Hepatocyte (in vitro differentiated cells): ENCODE measurements around the gene SNRNP27.

Source experiments
- EZH2 ChIP-seq: fragments of 200-600 bp; sonication (generic); IDR thresholded peaks from 2 replicates; pipeline ENCODE4 v1.6.1; 2016; ENCODE audit warnings: antibody characterized with exemption, mild to moderate bottlenecking, borderline replicate concordance
- EZH2phosphoT487 ChIP-seq: fragments of 200-600 bp; sonication (generic); IDR thresholded peaks from one replicate; pipeline ENCODE4 v1.6.1; 2018; ENCODE audit warnings: antibody characterized with exemption, mild to moderate bottlenecking, low read depth, moderate library complexity; ENCODE audit not compliant: unreplicated experiment, severe bottlenecking
- TF ChIP-seq, protein P1 (sequence below): fragments of 200-600 bp; sonication (generic); IDR thresholded peaks from 2 replicates; pipeline ENCODE4 v1.5.1; 2016; ENCODE audit warnings: antibody characterized with exemption, mild to moderate bottlenecking; ENCODE audit not compliant: poor library complexity

DNA sequence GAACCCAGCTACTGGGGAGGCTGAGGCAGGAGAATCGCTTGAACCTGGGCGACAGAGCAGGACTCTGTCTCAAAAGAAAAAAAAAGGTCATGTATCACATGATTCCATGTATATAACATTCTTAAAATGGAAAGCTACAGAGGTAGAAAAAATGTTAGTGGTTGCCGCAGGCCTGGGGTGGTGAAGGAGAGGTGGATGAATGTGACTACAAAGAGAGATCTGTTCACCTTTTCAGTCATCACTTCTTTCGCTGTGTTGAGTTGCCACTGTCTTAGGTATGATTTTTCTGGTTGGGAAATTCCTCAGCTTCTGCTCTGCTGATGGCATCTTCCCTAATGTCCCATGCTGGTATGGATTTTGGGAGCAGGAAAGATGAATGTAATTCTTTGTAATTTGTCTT is 5.3 kb upstream of the SNRNP27 start:
- TF ChIP-seq, protein P1, sequence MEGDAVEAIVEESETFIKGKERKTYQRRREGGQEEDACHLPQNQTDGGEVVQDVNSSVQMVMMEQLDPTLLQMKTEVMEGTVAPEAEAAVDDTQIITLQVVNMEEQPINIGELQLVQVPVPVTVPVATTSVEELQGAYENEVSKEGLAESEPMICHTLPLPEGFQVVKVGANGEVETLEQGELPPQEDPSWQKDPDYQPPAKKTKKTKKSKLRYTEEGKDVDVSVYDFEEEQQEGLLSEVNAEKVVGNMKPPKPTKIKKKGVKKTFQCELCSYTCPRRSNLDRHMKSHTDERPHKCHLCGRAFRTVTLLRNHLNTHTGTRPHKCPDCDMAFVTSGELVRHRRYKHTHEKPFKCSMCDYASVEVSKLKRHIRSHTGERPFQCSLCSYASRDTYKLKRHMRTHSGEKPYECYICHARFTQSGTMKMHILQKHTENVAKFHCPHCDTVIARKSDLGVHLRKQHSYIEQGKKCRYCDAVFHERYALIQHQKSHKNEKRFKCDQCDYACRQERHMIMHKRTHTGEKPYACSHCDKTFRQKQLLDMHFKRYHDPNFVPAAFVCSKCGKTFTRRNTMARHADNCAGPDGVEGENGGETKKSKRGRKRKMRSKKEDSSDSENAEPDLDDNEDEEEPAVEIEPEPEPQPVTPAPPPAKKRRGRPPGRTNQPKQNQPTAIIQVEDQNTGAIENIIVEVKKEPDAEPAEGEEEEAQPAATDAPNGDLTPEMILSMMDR, result no peak
- TF ChIP-seq EZH2 (no peak), EZH2phosphoT487 (no peak)
